KBM-7 (cell line): ENCODE data around the gene AGRP.
A peak's percentile ranks its signal among the peaks of the same experiment; 100 is the strongest.
"Not testable (repeated sequence)": the region's sequence is repeated elsewhere in the genome, so short reads cannot be mapped to it uniquely, and the experiment has no call there.

ENCODE experiments used
- DNase-seq: peaks from one replicate; pipeline ENCODE4 v3.0.0-alpha.2; 2015
- in situ Hi-C: fragments of 300-500 bp; cut with MboI; formaldehyde crosslinking; loops from 2 replicates; pipeline ENCODE4 v1.14.3; 2020; ENCODE audit warnings: low sequenced_read_pairs, low pct_unique_long_range_greater_than_20kb, mixed read lengths

The AGRP gene

DNA sequence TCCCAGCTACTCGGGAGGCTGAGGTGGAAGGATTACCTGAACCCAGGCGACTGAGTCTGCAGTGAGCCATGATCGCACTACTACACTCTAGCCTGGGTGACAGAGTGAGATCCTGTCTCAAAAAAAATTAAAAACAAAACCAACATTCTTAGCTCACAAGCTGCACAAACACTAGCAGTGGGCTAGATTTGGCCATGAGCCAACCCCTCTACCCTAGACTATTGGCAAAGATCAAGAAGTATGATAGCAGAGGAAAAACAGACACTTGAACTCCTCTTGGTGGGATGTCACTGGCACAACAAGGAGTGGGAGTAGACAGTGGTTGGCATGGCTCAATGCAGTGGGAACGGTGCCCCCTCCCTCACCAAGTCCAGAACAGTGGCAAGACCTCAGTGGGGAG is 25.7 kb upstream of the AGRP start:
- in situ Hi-C loops: no loop called here
- no peak for DNase-seq

DNA sequence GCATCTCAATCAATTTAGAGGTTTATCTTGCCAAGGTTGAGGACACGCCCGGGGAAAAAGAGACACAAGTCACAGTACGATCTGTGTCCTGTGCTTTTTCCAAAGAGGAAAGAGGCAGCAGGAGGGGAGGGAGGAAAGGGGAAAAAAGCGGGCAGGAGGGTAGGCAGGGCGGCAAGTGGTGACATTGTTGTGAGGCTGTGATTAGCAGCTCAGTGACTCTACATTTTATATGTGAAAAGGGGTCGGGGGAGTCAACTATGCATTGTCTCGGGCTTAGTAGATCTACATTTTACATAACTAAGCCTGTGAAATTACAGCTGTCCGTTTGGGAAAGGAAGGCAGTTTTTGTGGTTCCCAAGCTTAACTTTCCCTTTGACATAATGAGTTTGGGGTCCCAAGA is 23.1 kb upstream of the AGRP start:
- no peak for DNase-seq

DNA sequence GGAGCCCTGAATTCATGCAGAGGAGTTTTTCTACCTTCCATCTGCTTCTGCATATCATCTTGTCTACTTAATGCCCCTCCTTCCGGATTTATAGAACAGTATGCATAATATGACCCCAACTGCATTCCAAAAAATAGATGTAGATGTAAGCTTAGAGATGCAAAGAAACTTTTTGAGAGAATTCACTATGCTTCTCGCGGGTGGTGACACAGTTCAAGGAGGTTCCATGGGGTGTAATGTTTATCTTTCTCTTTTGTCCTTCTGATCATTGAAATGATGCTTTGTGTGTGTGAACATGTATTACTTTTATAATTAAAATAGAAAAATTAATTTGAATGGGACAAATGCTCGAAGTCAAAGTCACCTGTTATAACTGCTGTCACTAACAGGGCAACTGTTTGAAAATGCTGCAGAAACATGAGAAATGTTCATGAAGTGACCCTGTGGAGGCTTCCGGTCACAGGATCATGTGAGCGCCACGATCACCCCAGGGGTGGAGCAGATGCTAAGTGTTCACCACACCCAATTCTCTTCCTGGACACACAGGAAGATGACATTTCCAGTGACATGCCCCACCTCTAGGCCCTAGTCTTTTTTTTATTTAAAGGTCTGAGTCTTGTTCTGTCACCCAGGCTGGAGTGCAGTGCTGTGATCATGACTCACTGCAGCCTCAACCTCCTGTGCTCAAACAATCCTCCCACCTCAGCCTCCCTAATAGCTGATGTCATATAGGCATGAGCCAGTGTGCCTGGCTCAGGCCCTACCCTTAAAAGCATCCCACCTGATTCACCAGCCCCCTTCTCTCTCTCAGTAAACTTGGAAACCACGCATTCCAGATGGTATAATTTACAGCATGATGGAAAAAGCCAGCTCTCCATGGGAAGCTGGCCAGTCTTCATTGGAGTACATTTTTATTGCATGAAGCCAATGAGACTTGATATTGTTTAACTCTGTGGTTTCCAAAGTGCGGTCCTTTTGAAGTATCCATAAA is 21.0 kb upstream of the AGRP start:
- no peak for DNase-seq
- in situ Hi-C loops: no loop called here

More for the DNA sequence above, 23.1 kb upstream of the AGRP start:
- in situ Hi-C loops: no loop called here

DNA sequence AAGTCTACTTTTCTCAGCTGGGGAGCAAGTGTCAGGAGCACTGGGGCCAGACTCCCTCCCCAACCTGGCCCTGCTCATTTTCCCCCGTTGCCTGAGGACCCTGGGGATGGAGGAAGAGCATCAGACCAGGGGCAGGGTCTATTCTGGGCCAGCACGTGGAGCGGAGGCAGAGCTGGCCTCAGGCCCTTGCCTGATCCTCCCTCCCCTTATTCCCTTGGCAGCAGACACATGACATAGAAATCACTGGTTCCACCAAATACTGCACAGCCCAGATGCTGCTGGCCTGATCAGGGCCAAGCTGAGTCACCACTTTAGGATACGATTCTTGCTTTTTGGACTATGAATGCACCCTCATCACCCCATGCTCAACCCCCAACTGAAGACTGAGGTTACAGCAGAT is 15.8 kb upstream of the AGRP start:
- in situ Hi-C loops: no loop called here
- no peak for DNase-seq

DNA sequence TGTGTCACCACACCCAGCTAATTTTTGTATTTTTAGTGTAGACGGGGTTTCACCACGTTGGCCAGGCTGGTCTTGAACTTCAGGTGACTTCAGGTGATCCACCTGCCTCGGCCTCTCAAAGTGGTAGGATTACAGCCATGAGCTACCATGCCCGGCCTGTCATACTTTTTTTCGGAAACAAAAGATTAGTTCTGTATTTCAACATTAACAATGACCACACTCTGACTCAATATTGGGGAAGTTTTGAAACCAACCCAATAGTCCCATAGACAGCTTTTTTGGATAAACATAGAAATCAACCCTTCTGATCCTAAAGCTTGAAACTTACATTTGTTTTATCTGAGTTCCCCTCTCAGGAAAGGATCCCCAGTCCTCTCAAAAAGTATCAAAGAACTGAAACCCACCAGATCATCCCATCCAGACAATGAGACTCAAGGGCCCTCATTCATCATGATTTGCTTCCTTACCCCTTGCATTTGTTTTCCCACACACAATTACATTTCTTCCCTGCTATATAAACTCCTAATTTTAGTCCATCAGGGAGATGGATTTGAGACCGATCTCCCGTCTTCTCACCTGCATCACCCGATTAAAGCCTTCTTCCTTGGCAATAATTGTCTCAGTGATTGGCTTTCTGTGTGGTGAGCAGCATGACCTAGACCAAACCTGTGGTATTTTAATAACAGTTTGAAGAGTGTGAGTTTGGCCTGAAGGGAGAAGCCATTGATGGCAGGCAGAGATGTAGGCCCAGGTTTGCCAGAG is 7.2 kb upstream of the AGRP start:
- in situ Hi-C loops: no loop called here
- DNase-seq: no peak

DNA sequence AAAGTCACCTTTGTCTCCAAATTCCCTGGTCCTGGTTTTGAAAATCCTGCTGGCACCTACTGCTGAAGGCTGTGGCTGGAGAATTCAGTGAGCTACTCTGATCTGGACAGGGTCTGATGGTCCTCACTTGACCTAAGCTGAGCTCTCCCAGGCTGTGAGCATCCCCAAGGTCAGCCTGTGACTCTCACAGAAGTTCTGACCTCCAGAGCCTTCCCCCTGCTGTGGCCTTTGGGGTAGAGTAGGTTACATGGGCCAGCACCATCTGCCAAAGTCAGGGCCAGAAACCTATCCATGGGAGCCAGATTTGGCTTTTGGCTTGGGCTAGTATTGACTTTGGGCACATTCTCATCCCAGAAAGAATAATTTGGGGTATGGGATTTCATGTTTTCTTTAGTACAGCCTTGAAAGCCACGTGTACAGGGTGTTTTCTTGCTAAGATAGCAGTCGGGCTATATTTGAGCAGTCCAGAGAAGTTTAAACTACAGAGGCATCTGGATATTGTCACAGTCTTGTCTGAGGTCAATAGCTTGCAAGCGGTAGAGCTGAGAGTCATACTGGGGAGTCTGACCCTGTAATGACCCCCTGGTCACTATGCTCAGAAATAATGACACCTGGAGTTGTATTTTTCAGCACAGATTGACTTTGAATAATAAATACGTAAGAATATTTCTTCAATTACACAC is 6.2 kb upstream of the AGRP start:
- DNase-seq: no peak
- in situ Hi-C loops: no loop called here

DNA sequence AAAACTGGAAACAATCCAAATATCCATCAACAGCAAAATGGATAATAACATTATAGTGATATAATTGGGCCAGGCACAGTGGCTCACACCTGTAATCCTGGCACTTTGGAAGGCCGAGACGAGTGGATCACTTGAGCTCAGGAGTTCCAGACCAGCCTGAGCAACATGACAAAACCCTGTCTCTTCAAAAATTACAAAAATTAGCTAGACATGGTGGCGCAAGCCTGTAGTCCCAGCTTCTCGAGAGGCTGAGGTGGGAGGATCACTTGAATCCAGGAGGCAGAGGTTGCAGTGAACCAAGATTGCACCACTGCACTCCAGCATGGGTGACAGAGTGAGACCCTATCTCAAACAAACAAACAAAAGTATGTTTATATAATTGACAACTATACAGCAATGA is 4.2 kb upstream of the AGRP start:
- DNase-seq, in situ Hi-C loops: not testable (repeated sequence)

DNA sequence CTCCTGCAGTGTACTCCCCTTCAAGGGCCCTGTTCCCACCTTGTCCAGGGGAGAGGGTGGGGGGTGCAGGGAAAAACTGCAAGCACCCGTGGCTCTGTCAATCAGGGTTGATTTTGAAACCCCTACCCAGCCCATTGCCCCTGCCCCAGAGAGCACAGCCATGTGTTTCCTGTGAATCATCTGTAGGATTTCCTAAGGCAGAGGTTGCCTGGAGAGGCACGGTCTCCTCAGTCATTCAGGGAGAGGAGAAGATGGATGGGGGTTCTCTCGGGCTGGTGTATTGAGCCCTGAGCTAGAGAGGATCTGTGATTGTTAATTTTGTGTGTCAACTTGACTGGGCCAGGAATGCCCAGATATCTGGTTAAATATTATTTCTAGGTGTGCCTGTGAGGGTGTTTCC is 3.5 kb upstream of the AGRP start:
- in situ Hi-C loops: no loop called here
- DNase-seq: no peak

DNA sequence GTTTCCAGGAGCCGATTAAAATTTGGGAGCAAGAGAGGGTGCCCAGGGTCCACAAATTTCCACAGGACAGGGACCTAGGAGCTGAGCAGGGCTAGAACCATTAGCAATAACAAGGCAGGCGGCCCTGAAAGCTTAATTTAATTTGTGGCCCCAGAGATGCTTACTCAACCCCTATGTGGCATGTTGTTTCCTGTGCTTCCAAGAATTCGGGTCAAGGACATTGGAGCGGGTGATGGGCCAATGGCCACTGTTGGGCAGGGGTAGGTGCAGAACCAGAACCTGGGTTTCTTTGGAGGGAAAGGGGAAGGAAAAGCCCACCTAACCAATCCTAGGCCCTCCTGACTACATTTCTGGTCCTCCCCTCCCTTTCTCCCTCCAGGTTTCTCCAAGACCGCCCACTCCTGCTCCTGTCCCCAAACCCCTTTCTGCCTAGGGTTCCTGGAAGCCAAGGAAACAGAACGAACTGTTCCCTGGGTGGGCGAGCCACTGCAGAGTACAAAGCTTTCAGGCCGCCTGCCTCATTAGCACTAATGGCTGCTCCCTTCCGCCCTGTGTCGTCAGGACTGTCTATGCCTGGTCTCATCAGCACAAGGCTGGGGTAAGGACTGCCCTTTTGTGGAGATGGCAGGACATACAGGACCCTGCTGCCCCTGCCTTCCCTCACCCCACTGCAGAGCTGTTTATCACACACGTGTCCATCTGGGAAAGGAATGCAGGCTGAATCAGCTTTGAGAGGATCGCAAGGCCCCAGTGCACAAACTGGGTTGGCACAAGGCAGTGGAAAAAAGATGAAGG is 581 bp upstream of the AGRP start:
- no peak for DNase-seq
- in situ Hi-C loops: no loop called here

DNA sequence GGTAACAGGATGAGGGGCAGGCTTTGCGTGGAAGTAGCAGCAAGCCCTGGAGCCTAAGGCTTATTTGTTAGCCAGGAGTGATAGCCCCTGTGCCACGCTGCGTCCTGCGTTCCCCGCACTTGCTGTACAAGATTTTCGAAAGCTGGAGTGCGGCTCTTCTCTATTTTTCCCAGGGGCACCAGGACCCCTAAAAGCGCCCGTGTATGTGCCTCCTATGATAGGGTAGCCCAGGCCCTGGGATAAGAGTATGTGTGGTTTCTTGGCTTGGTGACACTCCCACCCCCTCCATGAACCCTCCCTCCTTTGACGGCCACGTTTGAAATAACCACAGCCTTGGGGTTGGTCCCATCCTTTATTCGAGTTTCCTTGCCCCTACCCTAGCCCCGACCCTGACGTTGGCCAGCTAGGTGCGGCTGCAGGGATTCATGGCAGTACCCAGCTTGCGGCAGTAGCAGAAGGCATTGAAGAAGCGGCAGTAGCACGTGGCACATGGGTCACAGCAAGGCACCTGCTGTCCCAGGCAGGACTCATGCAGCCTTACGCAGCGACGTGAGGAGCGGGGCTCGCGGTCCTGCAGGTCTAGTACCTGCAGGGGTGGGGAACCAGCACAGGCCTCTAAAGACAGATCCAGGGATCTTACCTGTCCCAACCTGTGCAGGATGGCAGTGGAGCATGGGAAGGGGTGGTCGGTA is 968 bp downstream of the AGRP start:
- in situ Hi-C loops: no loop called here
- no peak for DNase-seq

DNA sequence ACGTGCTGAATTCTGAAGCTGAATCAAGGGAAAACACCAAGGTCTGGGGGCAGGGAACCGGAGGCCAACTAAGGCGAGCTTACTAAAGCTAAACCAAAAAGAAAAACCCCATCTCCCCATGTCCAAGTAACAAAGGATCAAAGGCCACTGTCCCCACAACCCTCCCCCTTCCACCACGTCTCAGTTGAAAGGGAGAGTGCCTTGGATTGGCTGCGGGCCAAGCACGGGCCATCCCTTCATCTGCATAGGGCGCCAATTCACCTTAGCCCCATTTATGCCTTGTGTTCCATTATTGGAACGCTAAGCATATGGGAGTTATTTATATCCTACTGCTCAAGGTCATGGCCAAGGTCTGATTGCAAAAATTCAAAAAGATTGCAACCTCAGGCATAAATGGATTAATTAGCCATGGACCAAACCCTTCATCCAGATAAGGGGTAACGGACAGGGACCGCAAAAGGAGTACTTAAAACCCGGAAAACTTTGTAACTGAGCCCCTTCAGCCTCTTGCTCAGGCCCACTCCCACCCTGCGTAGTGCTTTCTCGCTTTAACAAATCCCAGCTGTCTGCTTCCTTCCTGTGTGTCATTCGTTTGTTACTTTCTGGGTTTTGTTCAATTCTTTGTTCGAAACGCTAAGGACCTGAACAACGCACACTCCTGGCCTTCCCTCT is 1.6 kb downstream of the AGRP start:
- in situ Hi-C loops: no loop called here
- peak; percentile 37 for DNase-seq

DNA sequence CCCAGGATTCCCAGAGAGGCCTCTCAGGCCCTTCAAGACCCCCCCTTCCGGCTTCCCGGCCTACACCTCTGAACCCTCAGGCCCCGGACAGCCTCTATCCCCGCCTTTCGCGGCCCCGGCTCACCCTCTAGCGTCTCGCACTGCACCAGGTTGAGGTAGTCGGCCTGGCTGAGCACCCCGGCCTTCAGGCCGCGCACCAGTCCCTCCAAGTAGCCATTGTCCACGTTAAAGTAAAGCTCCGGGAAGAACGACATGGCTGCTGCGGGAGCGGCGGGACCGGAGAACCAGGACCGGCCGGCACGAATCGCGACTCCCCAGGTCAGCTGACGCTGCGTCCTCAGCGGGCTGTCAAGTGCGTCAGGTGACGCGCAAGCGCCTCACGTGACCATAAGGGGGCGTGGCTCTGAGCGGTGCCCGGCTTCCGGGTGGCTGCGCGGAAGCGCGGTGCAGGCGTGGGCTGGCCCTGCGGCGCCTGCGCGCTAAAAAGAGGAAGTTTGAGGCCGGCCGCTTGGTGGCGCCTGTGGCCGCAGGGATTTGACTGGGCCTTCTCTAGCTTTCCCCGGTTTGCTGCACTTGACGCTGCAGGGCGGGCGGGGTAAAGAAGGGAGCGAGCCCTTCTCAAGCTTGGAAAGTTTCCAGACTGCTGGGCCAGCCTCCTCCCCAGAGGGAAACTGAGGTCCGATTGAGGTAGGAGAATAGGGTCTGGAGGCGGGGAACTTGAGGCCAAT is 2.4 kb downstream of the AGRP start, which contains the start of gene ATP6V0D1:
Gene ATP6V0D1 (minus strand): TSS at position 325 of the 728 bp plus-strand sequence. CDS start 71 bp downstream, at position 254.
- in situ Hi-C loops: no loop called here

DNA sequence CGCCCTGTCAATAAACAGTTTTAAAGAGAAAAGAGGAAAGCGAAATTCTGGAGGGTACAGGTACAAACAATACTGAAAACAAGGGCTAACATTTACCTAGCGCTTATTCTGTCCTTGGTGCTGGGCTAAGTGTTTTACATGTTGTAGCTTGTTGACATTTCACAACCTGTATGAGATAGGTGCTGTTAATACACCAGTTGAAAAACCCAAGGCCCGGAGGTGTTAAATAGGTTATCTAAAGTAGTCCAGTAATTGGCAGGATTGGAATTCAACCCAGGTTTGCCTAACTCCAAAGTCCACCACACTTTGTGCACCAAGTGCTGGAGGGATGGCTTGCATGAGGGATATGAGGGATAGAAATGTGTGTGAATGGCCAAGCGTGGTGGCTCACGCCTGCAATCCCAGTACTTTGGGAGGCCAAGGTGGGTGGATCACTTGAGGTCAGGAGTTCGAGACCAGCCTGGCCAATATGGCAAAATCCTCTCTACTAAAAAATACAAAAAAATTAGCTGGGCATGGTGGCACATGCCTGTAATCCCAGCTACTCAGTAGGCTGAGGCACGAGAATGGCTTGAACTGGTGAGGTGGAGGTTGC is 5.3 kb downstream of the AGRP start:
- in situ Hi-C loops: no loop called here
- no peak for DNase-seq

More for the DNA sequence above, 2.4 kb downstream of the AGRP start, which contains the start of gene ATP6V0D1:
- DNase-seq: peak; percentile 100

DNA sequence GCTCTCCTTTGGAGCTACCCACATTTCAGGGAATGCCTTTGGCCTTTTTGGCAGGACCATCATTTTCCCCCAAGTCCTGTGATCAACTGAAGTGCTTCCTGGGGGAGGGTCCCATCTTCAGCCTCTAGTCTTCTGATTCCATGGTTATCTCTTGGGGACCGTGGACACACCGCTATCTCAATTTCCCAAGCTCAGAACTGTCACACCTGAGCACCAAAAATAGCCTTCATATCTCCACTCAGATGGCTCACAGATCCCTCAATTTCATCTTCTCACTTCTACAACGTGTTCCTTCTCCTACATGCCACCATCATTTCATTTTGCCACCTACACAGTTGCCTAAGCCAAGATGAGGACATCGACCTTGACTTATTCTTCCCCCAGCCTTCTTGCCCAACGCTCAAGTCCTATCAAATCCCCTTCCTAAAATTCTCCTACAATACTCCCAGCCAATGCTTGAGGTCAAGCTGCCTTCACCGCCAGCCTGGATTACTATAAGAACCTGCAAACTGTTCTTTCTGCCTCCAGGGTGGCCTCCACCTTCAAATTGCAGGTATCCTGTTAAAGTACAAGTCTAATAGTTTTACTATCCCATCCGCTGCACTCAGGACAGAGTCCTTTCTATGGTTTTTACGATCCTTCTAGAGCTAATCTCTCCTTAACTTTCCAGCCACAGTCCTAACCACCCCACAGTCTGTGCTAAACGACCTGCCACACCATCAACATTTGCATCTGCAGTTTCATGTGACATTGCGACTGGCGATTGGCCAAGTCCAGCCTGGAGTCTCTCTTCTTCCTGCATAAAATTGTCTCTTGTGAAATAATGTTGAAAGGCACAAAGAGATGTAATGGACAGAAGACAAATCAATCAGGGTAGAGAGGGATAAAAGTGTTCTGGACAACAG is 8.5 kb downstream of the AGRP start:
- in situ Hi-C loops: no loop called here
- DNase-seq: no peak

DNA sequence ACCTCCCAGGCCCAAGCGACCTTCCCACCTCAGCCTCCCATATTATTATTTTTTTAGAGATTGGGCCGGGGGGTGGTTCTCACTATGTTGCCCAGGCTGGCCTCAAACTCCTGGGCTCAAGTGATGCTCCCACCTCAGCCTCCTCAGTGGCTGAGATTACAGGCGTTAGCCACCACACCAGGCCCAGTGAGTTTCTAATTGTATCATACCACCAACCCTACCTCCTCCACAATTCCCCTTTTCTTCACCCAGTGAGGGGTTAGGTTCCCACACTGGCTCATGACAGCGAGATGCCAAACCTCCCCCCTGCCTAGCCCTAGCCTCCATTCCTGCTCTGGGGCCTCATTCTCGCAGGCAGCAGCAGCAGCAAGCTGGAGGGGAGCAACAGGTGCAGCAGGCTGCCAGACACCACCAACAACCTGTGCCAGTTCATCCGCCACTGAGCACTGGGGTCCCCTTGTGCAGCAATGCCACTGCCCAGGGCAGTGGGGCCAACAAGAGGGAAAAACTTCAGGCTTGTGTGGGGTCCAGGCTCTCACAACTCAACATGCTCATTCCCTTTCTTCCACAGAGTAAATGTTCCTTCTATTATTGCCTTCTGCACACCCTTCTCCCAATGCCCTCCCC is 11.5 kb downstream of the AGRP start:
- in situ Hi-C loops: no loop called here
- no peak for DNase-seq
